ENCODE measurements around the gene SEC24D.

The SEC24D gene

DNA sequence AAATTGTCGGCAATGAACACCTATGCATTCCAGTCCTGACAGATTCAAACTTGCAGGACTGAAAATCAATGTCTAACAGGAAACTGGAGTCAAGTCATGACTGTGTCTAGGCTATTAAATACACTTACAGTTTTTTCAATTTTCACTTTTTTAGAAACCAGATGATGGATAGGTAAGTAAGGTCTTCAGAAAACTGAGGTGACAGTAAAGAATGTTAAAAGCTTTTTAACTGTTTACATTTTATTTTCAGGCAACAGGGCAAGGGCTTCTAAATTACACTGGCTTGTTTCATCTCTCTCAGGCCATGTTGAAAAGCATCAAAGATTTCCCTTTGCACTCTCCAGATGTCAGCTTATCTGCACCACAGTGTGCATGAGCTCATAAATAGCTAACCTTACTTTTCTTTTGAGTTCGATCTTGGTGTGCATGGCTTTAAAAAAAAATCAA, 65.2 kb downstream of the SEC24D start:
- no peak for DNase-seq

DNA sequence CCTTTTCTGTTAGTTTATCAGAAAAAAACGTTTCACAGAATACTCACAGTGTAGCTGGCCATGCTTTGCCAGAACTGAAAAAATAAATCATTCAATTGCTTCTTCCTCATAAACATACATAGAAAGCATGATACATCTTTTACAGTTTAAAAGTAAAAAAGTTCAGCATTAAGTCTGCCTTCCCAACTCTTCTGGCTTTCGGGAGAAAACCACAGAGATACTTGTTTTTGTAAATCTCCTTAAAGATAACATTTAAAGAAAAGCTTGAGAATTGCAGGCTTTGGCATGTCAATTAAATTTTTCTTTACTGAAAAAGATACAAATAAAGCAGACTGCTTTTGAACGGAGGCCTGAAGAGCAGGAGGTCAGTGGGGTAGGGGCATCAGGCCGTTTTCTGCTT, 66.8 kb downstream of the SEC24D start:
- no peak for DNase-seq

DNA sequence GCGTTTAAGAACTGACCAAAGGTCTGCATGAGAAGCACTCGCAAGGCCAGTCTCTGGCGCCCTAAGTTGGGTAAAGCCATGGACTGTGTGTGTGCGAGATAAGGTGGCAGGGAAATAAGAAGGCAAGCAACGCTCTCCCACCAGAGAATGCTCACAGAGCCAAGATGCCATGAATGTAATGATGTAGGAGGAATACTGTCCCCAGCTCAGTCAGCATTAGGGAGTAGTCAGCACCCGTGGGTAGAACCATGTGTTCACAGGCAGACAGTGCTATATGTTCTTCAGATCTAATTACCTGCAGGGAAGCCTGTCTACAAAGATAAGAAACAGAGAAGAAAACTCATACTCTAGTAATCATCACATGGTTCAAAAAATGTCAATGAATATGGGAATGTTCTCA, 68.8 kb downstream of the SEC24D start:
- no peak for DNase-seq

DNA sequence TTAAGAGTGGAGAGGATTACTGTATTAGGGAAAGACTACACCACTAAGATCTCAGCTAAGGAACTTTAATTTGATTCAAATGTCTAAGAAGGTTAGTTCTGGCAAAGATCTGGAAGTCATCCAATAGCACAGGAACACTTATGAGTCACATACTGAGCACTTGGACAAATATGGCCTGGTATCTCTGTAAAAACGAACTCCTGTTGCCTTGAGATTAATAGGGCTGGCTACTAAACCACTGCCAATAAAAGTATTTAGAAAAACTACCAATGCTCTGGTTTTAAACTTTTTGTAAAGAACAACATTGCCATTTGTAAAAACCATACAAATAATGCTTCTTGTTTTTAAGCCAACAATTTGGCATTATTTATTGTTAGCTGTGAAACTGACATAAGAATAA, 70.5 kb downstream of the SEC24D start:
- no peak for DNase-seq

DNA sequence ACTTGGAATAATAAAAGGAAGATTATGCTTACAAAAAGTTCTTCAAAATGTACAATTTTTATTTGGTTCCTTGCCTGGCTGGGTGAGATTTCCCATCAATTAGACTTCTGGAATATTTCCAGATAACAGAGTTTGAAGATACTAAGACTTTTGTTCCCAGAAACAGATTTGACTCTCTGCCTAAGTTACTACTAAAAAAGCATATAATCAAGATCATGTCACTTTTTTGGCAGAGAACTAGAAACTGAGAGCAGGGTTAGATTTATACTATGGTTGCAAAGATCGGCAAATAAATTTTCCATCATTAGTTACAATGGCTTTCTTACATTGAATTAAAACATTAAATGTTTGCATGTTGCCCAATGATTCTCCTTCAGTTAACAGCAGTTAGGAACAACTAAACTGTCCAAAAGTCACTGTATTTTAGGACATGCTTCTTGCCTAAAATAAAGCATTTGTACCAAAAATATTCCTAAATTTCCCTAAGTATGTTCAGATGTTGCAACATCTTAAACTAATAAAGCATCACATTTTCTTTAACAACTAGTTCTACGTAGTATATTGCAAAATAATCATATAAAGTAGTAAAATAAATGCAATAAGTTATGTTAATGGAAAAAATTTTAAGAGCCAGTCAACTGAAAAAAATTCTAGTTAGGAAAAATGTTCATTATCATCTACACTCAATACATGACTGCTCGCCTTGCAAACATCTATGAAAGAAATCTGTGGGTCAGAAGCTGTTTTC, 73.0 kb downstream of the SEC24D start:
- DNase-seq: no peak

DNA sequence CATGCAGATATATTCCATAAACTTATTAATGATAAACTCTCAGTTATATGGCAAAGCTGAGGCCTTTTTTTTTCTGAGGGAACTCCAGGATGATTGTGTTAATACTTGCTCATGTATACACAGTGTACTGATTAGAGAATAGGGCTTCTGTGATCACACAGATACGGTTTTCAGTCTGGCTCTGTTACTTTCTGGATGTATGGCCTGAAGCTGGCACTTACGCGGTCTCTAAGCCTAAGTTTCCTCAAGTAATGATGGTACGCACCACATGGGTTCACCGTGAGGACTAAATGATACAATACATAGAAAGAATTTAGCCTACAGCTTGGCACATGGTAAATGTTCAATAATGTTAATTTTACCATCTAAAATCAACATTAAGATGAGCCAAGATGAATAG, 73.8 kb downstream of the SEC24D start:
- DNase-seq: no peak

DNA sequence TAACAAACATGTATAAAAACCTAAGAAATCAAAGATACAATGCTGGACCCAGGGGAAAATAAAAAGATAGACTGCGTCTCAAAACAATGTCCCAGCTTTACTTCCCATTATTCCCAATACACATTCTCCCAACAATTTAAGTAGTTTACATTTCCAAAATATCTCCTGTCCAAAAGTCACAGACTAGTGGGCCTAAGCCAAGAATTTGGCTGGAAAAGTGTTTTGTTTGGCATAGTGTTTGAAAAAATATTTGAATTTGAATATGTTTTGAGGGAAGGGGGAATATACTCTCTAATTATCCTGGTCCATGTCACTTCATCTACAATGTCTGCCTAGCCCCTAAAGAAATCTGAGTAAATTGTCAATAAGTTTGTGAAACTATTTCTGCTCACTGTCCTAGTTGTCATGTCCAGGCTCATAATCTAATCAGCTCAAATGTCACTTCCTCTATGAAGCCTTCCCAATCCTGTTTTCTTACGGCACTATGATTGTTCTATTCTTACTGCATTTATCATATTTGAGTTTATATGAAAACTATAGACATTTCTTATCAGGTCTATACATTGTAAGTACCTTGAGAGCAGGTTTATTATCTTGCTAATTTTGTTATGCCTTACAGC, 74.4 kb downstream of the SEC24D start:
- no peak for DNase-seq

DNA sequence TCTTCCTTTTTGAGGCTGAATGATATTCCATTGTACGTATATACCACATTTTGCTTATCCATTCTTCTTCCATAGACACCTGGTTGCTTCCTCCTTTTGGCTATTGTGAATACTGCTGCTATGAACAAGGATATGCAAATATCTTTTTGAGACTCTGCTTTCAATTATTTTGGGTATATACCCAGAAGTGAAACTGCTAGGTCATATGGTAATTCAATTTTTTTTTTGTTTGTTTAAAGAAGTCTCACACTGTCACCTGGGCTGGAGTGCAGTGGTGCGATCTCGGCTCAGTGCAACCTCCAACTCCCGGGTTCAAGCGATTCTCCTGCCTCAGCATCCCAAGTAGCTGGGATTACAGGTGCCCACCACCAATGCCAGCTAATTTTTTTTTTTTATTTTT, 75.4 kb downstream of the SEC24D start:
- no peak for DNase-seq

DNA sequence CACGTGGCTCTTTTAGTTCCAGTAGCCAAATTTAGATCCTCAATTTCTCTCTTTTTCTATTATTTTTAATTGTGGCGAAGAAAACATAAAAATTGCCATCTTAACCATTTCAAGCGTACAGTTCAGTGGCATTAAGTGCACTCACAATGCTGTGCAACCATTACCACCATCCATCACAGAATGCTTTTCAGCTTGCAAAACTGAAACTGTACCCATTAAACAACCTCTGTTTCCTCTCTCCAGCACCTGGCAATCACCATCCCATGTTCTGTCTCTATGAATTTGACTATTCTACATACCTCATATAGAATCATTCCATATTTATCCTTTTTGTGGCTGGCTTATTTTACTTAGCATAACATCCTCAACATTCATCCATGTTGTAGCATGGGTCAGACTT, 75.8 kb downstream of the SEC24D start:
- no peak for DNase-seq

DNA sequence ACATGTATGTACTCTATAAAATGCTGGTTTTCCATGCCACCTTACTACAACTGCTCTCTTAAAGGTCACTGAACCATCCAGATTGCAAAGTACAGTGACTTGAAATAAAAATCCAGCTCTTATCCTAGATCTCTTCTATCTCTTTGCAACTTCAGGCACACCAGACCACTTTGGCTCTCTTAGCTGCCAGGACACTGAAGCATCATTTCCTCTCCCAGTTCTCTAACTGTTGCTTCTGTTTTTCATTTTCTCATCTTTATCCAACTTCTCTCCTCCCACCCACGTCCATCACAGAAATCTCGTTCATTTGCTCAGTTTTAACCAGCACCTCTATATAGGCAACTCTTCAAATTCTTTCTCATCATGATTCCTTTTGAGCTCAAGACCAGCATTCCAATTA, 76.4 kb downstream of the SEC24D start:
- no peak for DNase-seq

DNA sequence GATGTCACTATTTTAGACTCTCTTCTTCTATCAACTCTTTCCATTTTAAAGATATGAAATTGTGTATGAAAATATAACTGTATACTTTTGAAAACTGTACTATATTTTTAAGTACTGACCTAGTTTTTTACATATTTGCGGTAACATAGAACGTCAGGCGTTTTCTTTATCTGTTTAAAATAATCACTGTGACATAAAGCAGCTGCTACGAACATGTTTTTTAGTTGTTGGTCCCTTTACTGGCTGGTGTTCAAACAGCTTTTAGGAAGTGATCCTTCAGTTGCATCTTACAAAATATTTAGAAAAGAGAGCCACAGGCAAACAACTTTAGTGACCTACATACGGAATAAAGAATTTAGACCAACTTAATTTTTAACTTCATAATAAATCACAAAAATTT, 77.6 kb downstream of the SEC24D start:
- no peak for DNase-seq

DNA sequence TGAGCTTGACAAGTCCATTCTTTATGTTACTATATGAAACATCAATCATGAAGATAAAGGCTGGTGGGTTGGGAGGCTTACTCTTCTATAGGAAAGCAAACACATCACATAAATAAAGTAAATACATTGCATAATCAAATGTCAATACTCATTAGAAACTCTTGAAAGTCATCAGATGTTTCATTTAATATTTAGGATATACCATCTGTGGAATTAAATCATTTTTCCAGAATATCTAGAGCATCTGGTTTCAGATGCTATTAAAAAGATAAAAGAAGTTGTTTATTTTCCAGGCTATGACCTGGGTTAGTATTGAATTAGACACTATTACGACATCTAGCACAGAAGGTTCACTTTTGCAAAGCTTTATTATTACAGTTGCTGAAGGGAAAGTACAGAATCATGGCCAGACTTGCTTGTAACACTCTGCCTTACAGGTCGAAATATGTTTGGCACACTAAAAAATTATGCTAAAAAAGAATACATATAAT, 78.1 kb downstream of the SEC24D start:
- no peak for DNase-seq

DNA sequence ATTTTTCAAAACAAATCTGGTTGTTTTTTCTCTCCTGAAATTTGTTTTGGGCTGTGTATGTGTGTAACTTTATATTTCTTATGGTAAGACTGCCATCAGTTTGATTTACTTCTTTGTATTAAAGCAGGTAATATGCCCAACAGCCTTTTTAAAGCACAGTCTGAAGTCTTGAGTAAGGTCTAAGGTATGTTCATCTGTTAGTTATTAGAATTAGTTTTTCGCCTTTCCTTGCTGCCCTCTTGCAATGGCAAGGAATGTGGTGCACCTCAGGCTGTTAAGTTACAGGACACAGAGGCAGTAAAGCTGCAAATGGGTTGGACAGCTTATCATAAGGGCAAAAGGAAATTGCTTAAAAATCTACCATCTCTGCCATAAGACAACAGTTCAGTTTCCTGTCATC, 79.0 kb downstream of the SEC24D start:
- DNase-seq: no peak

DNA sequence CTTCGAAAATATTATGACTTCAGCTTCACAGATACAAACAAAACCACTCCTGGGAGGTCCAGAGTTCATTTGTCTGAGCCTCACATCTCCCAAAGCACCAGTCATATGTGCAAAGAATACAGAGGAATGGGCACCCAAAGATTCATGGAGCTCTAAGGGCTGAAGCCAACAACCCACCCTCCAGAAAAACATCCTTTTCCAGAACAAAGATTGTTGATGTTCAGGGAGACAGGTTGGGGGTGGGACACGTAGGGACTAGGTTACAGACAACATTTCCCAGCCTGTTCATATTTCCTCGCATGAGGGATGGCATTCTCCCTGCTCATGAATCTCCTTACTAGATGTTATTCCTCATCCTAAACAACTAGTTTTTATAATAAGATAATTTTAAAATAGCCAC, 79.5 kb downstream of the SEC24D start:
- no peak for DNase-seq

DNA sequence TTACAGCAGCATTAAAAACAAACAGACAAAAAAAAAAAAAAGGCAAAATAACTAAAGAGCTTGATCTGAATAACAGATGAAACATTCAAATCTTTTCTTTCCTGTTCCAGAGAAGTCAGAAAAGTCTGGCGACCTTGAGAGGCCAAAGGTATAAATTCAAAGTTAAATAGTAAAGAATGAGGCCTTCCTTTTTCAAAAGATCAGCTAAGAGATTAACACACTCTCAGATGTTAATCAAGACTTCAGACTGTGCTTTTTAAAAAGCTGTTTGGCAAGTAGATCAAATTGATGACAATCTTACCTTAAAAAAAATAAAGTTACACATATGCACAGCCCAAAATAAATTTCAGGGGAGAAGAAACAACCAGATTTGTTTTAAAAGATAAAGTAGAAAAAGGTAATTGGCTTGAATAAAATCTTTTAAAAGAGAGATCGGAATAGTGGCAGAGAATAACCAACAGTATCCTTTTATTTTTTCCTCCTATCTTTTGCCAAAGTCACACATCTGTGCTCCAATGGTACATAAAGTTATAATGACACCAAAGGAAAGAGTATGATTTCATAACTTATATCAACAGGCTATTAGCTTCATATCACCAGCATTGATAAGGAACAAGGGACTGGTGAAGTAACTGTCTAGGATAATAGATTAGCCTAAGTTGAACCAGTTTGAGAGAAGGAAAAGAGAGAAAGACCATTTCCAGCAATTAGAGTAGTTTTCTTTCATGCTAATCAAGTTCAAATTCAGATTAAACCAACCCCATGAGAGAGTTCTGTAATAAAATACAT, 80.3 kb downstream of the SEC24D start:
- no peak for DNase-seq

DNA sequence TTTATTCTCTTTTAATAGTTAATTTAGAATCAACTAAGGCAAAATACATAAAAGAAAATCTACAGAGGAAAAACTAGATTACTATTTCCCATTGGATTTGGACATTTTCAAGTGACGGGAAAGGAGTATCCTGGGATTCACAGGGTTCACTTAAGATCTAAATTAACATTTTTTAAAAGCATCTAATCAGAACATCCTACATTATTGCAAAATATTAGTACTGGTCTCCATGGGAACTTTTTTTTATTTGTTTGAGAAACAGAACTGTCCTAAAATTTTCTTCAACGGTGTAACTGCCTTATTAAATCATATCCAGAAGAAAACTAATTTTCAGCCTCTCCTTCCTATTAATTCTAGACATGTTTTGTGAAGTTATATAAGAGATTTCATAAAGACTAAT, 81.0 kb downstream of the SEC24D start:
- no peak for DNase-seq

DNA sequence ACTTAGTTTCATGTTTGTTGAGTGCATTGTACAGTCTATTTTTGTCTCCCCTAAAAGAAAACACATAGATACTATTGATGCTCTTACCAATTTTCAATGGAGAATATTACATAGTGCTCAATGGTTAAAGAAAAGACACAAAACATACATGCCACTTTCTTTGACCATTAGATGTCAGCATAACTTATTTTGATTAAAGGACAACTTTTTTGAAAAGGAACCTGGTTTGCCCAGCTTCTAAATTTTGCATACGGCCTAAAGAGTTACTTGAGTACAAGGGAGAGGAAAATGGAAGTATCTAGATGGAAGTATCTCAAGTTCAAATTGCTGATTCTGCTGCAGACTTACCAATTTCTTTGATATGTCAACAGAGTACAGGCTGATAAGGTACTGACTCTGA, 82.2 kb downstream of the SEC24D start:
- DNase-seq: no peak

DNA sequence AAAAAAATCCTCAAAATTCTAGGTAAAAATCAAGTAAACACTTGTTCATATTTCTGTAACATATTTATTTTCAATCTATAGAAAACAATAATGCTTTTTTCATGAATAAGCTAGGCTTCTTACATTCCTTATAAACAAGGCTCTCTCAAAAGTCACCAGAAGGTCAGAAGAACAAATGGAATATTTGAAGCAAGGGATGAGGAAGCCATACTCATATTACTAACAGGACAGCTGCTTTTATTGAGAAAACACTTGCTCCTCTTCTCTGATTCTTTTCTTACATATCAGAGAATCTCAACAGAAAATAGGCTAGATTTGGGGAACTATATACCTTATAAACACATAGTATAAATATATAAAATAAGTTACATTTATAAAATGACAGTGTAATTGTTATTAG, 82.8 kb downstream of the SEC24D start:
- DNase-seq: no peak

DNA sequence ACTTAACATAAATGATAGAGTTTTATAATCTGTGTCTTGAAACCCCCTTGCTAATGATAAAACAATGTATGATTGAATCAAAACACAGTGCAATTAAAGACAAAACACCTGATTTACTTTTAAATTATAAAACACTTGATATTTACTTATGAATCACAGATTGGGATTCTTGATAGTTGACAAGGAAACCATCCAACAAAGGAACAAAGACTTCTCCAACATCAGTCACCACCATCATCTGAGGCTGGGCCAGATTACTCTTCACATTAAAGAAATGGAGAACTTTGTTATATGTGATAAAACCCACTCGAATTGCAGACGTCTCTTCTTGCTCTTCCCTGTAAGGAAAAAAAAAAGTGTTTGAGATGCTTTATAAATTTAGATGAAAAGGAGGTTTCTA, 83.4 kb downstream of the SEC24D start:
- no peak for DNase-seq

DNA sequence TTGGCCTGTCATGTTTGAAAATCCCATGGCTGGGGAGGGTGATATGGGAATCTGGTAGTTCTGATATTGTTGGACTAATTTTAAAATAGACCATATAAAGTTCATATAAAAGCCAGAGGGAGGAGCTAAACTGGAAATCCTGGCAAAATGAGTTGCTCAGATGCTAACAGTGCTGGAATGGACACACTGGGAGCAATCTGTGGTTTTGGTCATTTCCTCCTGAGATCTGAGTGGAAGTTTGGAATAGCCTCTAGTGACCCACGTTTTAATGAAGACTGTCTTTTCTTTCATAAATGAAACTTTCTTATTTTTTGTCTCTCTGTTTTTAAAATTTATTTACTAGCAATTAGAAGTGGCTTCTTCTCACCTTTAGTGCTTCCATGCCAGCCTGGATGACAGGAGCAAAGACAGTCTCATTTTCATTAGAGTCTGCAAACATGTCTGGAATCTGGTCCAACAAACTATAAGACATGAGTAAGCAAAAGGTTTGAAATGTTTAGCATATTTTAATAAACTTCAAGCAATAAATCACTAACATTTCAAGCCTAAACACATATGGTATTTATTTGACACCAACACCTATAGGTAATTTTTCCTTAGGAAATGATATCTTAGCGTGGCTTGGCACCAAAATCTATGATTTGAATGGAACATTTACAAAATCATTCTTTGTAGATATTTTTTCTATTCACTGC, 84.2 kb downstream of the SEC24D start:
- no peak for DNase-seq

DNA sequence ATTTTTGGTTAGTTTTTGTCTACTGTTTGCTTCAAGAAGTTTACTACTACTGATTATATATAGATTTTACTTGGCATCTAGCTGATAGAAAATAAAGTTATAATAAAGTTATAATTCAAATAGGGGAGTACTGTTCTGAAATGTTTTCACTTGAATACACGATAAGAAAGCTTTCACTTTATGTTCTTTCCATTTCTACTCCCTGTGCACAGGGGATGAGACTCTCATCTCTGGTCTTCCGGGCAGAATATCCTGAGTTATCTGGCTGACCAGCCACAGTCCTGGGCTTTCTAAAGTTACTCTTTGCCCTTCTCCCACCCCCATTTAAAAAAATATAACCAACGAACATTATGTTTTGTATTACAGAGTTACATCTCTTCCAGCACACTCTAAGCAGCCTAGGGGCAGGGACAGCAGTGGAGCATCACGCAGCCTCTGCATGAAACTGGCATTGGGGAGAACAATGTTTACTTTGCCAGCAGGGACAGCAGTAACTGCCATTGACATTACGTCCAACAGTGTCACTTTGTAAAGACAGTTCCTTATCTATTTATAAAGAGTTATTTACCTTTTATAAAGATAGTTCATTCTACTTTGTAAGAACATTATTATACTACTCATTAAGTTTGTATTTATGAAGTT, 86.5 kb downstream of the SEC24D start:
- no peak for DNase-seq

DNA sequence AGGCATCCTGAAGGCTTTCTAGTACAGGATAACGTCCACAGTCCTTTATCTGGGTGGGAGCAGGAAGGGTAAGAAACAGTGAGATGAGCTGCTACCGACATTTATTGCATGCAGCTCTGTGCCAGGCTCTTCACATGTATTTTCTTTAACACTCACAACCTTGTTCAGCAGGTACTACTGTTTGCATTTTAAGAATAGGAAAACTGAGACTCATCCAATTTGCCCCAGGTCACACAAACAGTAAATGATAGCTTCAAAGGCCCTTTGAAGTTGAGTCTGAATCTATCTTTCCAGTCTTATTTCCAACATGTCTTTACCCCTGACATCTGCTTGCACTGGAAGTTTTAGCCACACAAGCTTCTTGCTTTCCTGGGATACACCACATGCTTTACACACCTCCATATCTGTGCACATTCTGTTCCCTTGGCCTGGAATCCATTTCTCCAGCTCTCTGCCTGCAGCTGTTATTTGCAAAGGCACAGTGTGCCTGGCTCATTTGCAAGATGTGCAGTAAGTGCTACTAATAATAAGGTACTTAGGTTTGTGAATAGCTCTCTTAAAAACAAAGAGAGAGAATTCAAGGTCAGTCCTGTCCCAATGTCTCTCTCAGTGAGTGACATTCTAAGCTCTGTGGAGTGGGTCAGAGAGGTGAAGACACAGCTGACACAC, 89.5 kb downstream of the SEC24D start:
- no peak for DNase-seq

Measured in right hindlimb (tissue), 1 donor.